ENCODE results near the gene ZNF699. TPM values are rescaled to one million over a fixed set of nuclear protein-coding genes. Genes with fewer than 3 reads are reported as not detected.

ZNF699 gene
- total and polyA plus RNA-seq, 2 of the 13 experiments (the other 11 are each of a cell fraction or from before 2014, with no cell fraction given) = 0.33 to 2.2 TPM

DNA sequence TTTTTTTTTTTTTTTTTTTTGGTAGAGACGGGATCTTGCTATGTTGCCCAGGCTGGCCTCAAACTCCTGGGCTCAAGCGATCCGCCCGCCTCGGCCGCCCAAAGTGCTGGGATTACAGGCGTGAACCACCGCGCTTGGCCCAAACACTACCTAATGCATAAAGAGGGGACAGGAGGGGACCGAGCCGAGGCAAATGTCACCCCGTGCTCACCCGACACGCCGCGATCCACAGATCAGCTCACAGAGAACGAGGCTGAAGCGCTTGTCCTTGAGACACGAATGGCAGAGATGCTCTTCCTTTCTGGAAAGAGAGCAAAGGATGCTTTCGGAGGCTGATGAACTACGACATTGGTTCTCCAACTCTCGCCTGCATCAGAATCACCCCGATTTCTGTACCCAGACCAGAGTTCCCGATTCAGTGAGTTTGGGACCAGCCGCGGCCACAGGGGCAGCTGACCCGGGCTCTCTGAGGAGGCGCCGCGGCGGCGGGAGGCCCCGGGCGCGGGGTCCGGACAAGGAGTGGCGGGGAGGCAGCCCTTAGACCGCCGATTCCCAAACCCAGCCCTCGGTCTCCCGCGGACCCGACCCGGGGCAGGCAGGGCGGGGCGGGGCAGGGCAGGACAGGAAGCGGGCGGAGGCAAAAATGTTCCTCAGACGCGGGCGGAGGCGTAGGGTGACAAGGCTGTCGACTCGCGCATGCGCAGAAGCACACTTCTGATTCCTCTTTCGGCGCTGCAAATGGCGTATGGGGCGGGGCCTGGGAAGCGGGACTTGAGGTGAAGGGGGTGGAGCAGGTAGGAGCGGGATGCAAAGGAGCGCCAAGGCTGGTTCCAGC lies at the start of gene ZNF699 (continued):
- TF ChIP-seq, protein P1, sequence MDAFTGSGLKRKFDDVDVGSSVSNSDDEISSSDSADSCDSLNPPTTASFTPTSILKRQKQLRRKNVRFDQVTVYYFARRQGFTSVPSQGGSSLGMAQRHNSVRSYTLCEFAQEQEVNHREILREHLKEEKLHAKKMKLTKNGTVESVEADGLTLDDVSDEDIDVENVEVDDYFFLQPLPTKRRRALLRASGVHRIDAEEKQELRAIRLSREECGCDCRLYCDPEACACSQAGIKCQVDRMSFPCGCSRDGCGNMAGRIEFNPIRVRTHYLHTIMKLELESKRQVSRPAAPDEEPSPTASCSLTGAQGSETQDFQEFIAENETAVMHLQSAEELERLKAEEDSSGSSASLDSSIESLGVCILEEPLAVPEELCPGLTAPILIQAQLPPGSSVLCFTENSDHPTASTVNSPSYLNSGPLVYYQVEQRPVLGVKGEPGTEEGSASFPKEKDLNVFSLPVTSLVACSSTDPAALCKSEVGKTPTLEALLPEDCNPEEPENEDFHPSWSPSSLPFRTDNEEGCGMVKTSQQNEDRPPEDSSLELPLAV (CRISPR knock-in tag; conservative IDR thresholded peaks at IDR 0.05; ENCODE audit: low read depth) = no peak
- TF ChIP-seq, protein P2, sequence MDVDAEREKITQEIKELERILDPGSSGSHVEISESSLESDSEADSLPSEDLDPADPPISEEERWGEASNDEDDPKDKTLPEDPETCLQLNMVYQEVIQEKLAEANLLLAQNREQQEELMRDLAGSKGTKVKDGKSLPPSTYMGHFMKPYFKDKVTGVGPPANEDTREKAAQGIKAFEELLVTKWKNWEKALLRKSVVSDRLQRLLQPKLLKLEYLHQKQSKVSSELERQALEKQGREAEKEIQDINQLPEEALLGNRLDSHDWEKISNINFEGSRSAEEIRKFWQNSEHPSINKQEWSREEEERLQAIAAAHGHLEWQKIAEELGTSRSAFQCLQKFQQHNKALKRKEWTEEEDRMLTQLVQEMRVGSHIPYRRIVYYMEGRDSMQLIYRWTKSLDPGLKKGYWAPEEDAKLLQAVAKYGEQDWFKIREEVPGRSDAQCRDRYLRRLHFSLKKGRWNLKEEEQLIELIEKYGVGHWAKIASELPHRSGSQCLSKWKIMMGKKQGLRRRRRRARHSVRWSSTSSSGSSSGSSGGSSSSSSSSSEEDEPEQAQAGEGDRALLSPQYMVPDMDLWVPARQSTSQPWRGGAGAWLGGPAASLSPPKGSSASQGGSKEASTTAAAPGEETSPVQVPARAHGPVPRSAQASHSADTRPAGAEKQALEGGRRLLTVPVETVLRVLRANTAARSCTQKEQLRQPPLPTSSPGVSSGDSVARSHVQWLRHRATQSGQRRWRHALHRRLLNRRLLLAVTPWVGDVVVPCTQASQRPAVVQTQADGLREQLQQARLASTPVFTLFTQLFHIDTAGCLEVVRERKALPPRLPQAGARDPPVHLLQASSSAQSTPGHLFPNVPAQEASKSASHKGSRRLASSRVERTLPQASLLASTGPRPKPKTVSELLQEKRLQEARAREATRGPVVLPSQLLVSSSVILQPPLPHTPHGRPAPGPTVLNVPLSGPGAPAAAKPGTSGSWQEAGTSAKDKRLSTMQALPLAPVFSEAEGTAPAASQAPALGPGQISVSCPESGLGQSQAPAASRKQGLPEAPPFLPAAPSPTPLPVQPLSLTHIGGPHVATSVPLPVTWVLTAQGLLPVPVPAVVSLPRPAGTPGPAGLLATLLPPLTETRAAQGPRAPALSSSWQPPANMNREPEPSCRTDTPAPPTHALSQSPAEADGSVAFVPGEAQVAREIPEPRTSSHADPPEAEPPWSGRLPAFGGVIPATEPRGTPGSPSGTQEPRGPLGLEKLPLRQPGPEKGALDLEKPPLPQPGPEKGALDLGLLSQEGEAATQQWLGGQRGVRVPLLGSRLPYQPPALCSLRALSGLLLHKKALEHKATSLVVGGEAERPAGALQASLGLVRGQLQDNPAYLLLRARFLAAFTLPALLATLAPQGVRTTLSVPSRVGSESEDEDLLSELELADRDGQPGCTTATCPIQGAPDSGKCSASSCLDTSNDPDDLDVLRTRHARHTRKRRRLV (CRISPR knock-in tag; IDR thresholded peaks at IDR 0.05) = no peak
- TF ChIP-seq MYC (CRISPR knock-in tag; IDR thresholded peaks at IDR 0.05; ENCODE audit: borderline replicate concordance) (no peak), ZNF563 (CRISPR knock-in tag; IDR thresholded peaks at IDR 0.05) (no peak), ZNF24 (IDR thresholded peaks at IDR 0.05) (no peak), ZNF660 (CRISPR knock-in tag; IDR thresholded peaks at IDR 0.05; ENCODE audit: borderline replicate concordance, low read depth) (no peak), HNRNPUL1 (IDR thresholded peaks at IDR 0.05; ENCODE audit: low read depth, low read length) (no peak), PPARG (CRISPR knock-in tag; conservative IDR thresholded peaks at IDR 0.05) (no peak), NCOR1 (IDR thresholded peaks at IDR 0.05; ENCODE audit: borderline replicate concordance, low read length) (no peak), ZNF550 (CRISPR knock-in tag; IDR thresholded peaks at IDR 0.05; ENCODE audit: borderline replicate concordance) (no peak)
- TF ChIP-seq, protein P3, sequence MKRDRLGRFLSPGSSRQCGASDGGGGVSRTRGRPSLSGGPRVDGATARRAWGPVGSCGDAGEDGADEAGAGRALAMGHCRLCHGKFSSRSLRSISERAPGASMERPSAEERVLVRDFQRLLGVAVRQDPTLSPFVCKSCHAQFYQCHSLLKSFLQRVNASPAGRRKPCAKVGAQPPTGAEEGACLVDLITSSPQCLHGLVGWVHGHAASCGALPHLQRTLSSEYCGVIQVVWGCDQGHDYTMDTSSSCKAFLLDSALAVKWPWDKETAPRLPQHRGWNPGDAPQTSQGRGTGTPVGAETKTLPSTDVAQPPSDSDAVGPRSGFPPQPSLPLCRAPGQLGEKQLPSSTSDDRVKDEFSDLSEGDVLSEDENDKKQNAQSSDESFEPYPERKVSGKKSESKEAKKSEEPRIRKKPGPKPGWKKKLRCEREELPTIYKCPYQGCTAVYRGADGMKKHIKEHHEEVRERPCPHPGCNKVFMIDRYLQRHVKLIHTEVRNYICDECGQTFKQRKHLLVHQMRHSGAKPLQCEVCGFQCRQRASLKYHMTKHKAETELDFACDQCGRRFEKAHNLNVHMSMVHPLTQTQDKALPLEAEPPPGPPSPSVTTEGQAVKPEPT (CRISPR knock-in tag; IDR thresholded peaks at IDR 0.05; ENCODE audit: low read depth) = no peak
- TF ChIP-seq, protein P4, sequence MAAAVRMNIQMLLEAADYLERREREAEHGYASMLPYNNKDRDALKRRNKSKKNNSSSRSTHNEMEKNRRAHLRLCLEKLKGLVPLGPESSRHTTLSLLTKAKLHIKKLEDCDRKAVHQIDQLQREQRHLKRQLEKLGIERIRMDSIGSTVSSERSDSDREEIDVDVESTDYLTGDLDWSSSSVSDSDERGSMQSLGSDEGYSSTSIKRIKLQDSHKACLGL (CRISPR knock-in tag; IDR thresholded peaks at IDR 0.05) = no peak
- TF ChIP-seq, protein P5, sequence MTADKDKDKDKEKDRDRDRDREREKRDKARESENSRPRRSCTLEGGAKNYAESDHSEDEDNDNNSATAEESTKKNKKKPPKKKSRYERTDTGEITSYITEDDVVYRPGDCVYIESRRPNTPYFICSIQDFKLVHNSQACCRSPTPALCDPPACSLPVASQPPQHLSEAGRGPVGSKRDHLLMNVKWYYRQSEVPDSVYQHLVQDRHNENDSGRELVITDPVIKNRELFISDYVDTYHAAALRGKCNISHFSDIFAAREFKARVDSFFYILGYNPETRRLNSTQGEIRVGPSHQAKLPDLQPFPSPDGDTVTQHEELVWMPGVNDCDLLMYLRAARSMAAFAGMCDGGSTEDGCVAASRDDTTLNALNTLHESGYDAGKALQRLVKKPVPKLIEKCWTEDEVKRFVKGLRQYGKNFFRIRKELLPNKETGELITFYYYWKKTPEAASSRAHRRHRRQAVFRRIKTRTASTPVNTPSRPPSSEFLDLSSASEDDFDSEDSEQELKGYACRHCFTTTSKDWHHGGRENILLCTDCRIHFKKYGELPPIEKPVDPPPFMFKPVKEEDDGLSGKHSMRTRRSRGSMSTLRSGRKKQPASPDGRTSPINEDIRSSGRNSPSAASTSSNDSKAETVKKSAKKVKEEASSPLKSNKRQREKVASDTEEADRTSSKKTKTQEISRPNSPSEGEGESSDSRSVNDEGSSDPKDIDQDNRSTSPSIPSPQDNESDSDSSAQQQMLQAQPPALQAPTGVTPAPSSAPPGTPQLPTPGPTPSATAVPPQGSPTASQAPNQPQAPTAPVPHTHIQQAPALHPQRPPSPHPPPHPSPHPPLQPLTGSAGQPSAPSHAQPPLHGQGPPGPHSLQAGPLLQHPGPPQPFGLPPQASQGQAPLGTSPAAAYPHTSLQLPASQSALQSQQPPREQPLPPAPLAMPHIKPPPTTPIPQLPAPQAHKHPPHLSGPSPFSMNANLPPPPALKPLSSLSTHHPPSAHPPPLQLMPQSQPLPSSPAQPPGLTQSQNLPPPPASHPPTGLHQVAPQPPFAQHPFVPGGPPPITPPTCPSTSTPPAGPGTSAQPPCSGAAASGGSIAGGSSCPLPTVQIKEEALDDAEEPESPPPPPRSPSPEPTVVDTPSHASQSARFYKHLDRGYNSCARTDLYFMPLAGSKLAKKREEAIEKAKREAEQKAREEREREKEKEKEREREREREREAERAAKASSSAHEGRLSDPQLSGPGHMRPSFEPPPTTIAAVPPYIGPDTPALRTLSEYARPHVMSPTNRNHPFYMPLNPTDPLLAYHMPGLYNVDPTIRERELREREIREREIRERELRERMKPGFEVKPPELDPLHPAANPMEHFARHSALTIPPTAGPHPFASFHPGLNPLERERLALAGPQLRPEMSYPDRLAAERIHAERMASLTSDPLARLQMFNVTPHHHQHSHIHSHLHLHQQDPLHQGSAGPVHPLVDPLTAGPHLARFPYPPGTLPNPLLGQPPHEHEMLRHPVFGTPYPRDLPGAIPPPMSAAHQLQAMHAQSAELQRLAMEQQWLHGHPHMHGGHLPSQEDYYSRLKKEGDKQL (CRISPR knock-in tag; IDR thresholded peaks at IDR 0.05; ENCODE audit: low read depth) = no peak
